Lower leg skin (tissue), 4 donors: Measurements from ENCODE around the gene GOLGA5. TPM values are rescaled to one million over a fixed set of nuclear protein-coding genes. Genes with fewer than 3 reads are reported as not detected.

Experiments used
- DNase-seq, 2 donors: peaks; one replicate each; pipeline ENCODE4 v3.0.0-alpha.2; 2019; ENCODE audit warnings: low spot score in 2 of 2
- H3K4me3 ChIP-seq: fragments of 200-600 bp; sonication (generic); 2 replicates; pipeline ENCODE4 v1.5.1; 2017; ENCODE audit warnings: mild to moderate bottlenecking, low read depth; ENCODE audit not compliant: poor library complexity, severe bottlenecking
- CTCF ChIP-seq, 3 donors: fragments of 450-650 bp; IDR thresholded peaks; one replicate each; pipeline ENCODE4 v1.5.1; 2016; ENCODE audit warnings: antibody characterized with exemption in 3 of 3, mild to moderate bottlenecking in 3 of 3, moderate library complexity in 2 of 3
- POLR2A ChIP-seq, 2 donors: fragments of 450-650 bp; IDR thresholded peaks; one replicate each; pipeline ENCODE4 v1.6.1; 2016 to 2017; ENCODE audit warnings: antibody characterized with exemption in 2 of 2, mild to moderate bottlenecking in 1 of 2, moderate library complexity in 1 of 2
- WGBS, 2 donors: methylation state at CpG; one replicate each; pipeline ENCODE4 v1.1.5; 2018; 5-methylcytosine and 5-hydroxymethylcytosine counted together
- intact Hi-C: fragments of 100-400 bp; cut with DNase I; formaldehyde crosslinking; loops from one replicate; pipeline ENCODE4 v1.15.0; 2023; ENCODE audit warnings: low total_unique reads
- total RNA-seq, 4 donors: library from RNA; depleted of rRNA; stranded (reverse); fragments of >200 nt; gene quantifications; one replicate each; pipeline ENCODE4 v1.1.0, GENCODE V29; 2016

The GOLGA5 gene
- total RNA-seq, 4 donors from 2014 or later = 32.5 to 43.8 (median 35.9) TPM

GRCh38 chr14:92751819-92752218, 42.3 kb upstream of the GOLGA5 start:
- 70 to 89% methylated on average over 4 of the region's 4 CpGs for WGBS, 2 donors
- DNase-seq = no peak
- TF ChIP-seq POLR2A (IDR thresholded peaks at IDR 0.05) = no peak
- no peak for TF ChIP-seq CTCF (IDR thresholded peaks at IDR 0.05)
- intact Hi-C loops = no loop called here
- no peak overlapping the region for H3K4me3 ChIP-seq

GRCh38 chr14:92753250-92753649, 40.9 kb upstream of the GOLGA5 start:
- WGBS, 2 donors = 77 to 80% methylated on average over 5 of the region's 5 CpGs

DNA sequence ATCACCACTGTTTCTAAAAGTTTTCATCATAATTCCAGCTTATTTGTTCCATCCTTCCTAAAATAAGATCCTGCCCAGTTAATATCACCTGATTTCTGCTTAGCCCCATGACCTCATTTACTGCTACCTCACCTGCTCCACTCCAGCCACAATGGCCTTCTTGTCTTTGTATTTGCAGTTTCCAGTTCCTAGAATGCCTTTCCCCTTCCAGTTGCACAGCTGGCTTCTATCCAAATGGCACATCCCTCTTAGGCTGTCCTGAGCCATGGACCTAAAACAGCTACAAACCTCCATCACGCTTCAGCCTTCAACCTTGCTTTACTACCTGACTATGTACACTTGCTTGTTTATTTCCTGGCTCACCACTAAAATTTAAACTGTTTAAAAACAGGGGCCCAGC, 39.1 kb upstream of the GOLGA5 start:
- no peak overlapping the region for H3K4me3 ChIP-seq
- WGBS, 2 donors = 76 to 94% methylated on average over 1 of the region's 1 CpG
- intact Hi-C loops = no loop called here
- DNase-seq = no peak
- TF ChIP-seq POLR2A (IDR thresholded peaks at IDR 0.05) = no peak
- TF ChIP-seq CTCF (IDR thresholded peaks at IDR 0.05) = no peak

More at GRCh38 chr14:92753250-92753649, 40.9 kb upstream of the GOLGA5 start:
- H3K4me3 ChIP-seq = no peak overlapping the region
- TF ChIP-seq POLR2A (IDR thresholded peaks at IDR 0.05) = no peak
- no peak for TF ChIP-seq CTCF (IDR thresholded peaks at IDR 0.05)
- intact Hi-C loops = no loop called here
- DNase-seq = no peak

DNA sequence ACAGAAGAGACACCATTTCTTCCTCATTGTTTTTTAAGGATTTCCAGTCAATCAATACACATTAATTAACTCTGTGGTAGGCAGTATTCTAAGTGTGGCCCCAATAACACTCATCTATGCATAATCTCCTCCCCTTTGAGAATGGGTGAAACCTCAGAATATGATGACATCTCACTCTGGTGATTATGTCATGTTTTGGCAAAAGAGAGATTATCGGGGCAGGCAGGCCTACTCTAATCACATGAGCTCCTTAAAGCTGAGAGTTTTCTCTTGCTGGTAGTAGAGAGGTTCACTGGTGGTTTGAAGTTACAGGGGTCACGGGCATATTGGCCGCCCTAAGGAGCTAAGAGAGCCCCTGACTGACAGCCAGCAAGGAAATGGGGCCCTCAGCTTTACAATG, 38.6 kb upstream of the GOLGA5 start:
- no peak overlapping the region for H3K4me3 ChIP-seq
- WGBS, 2 donors = 73 to 80% methylated on average over 3 of the region's 3 CpGs
- TF ChIP-seq POLR2A (IDR thresholded peaks at IDR 0.05) = no peak
- no peak for TF ChIP-seq CTCF (IDR thresholded peaks at IDR 0.05)
- intact Hi-C loops = no loop called here
- no peak for DNase-seq

GRCh38 chr14:92756446-92756845, 37.7 kb upstream of the GOLGA5 start:
- intact Hi-C loops = no loop called here
- DNase-seq = no peak
- TF ChIP-seq POLR2A (IDR thresholded peaks at IDR 0.05) = no peak
- no peak for TF ChIP-seq CTCF (IDR thresholded peaks at IDR 0.05)
- H3K4me3 ChIP-seq = no peak overlapping the region
- WGBS, 2 donors = 86 to 88% methylated on average over 4 of the region's 4 CpGs

DNA sequence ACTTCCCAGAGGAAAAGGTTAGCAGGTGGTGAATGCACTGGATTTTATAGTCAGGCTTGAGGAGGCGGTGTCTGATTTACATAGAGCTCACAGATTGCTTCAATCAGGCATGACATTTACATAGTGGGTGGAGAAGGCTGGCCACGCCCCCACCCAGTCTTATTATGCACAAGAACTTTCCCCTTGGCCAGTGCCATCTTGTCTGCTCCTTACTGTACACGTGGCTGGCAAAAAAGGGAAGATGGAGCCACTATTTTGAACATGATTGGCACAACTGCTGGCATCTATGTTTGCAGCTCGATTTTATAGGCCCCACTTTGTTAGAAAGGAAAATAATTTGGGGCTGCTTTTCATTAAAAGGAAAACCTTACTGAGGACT, 34.8 kb upstream of the GOLGA5 start:
- no peak for TF ChIP-seq POLR2A (IDR thresholded peaks at IDR 0.05)
- TF ChIP-seq CTCF (IDR thresholded peaks at IDR 0.05) = no peak
- 57 to 61% methylated on average over 4 of the region's 4 CpGs for WGBS, 2 donors
- H3K4me3 ChIP-seq = no peak overlapping the region
- intact Hi-C loops = no loop called here
- no peak for DNase-seq
